SHP77 (cell line): ENCODE measurements around the gene ATP10A.
"Not testable (repeated sequence)": the region's sequence is repeated elsewhere in the genome, so short reads cannot be mapped to it uniquely, and the experiment has no call there.

Experiments used
- DNase-seq, 2 experiments: peaks; one replicate each; lab custom pipeline; 2025; lab: John Stamatoyannopoulos, UW

Gene ATP10A

GRCh38 chr15:25883463-25884259 lies 20.5 kb upstream of the ATP10A start:
- no peak for DNase-seq

GRCh38 chr15:25882466-25882865 lies 19.3 kb upstream of the ATP10A start:
- no peak for DNase-seq

DNA sequence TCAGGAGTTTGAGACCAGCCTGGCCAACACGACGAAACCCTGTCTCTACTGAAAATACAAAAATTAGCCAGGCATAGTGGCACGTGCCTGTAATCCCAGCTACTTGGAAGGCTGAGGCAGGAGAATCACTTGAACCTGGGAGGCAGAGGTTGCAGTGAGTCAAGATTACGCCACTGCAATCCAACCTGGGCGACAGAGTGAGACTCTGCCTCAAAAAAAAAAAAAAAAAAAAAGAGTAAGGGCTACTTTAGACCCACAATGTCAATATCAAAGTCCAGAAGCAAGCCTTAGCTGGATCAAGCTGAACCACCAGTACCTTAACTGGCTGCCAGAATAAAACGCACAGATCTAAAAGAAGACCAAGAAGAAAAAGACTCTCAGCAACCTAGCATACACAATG lies 17.8 kb upstream of the ATP10A start:
- DNase-seq = not testable (repeated sequence)

DNA sequence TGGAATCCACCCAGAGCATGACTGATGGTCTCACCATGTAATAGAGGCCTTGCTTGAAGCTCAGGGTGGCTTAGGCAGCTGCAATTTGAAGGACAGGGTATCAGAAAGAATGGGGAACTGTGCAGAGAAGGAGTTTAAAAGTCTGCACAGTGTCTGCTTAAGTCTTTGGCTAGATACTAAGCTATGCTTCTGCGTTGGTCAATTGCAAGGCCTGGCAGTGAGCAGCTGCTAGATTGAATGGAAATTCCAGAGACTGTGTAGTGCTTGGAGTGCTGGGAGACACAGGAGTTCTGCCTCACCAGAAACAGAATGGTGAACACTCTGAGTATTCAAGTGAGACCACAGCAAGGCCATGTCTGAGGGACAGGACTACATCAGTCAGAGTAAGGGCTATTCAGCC lies 17.3 kb upstream of the ATP10A start:
- no peak for DNase-seq

GRCh38 chr15:25879438-25879837 lies 16.3 kb upstream of the ATP10A start:
- DNase-seq = no peak

- no peak for DNase-seq
Observed at GRCh38 chr15:25877681-25878080, 14.6 kb upstream of the ATP10A start.

GRCh38 chr15:25876231-25877140 lies 13.4 kb upstream of the ATP10A start:
- DNase-seq = no peak

GRCh38 chr15:25875566-25875965 lies 12.4 kb upstream of the ATP10A start:
- no peak for DNase-seq

GRCh38 chr15:25874379-25874778 lies 11.3 kb upstream of the ATP10A start:
- no peak for DNase-seq

GRCh38 chr15:25871403-25871802 lies 8.3 kb upstream of the ATP10A start:
- DNase-seq = no peak

DNA sequence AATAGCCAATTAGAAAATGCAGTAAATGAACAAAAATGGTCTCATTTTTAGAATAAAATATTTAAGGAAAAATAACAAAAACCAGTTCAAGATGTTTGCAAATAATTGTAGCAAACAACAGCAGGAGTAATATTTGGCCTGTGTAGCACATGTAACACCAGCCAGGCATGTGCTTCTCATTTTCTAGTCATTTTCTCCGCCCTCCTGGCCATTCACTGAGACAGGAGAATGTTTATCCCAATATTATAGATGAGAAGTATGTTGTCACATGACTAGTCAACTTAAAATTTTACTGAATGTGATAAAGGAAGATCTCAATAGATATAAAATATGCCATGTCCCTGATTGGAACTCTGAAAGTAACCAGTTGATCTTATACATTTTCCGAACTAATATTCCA lies 7.8 kb upstream of the ATP10A start:
- no peak for DNase-seq

- no peak for DNase-seq
Observed at GRCh38 chr15:25869701-25870100, 6.6 kb upstream of the ATP10A start.

GRCh38 chr15:25866874-25867273 lies 3.7 kb upstream of the ATP10A start:
- DNase-seq = no peak

- no peak for DNase-seq
Observed at GRCh38 chr15:25866251-25866650, 3.1 kb upstream of the ATP10A start.

GRCh38 chr15:25864966-25865365 lies 1.8 kb upstream of the ATP10A start:
- no peak for DNase-seq

DNA sequence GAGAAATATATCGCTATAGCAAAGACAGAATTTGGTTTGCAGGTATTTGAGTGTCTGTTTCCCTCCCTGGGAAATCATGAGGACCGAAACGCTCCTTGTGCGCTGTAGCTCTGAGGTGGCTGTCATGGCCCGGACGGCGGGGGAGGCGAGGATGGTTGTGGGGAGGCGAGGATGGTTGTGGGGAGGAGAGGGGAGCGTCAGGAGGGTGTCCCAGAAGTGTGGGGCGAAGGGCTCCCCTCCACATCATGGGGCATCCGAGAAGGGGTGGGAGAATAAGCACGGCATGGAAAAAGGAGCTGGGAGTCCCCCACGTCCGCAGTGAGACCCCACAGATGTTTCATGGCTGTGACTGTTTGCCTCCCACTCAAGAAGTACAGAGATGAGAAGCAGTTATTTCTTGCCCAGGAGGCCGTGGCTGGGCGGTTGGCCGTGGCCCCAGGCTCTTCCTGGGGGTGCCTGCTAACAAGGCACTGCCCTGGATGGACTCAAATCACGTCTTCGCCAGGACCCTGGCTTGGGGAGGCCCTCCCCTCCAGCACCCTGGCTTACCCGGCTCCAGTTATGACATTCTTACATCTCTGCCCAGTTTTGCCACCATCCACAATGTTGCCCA lies 947 bp upstream of the ATP10A start:
- no peak for DNase-seq

GRCh38 chr15:25862472-25863110 lies 536 bp downstream of the ATP10A start:
- DNase-seq = no peak

DNA sequence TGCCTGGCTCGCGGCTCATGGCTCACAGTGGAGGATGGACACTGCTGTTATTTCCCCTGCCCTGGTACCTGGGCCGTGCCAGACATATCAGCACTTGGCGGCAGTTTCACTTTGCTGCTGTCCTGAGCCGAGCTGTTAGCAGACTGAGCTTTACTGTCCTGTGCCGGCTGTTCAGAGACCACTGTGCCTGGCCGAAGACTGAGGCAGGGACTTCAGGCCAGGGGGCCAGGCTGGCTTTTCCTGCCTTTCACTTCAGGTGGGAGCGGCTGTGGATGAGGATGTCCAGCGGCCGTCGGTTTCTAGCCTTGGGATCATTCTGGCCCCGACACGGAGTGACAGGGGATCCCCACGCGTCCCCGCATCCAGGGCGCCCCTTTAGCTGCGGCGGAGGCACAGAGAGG lies 1.1 kb downstream of the ATP10A start:
- DNase-seq = no peak

GRCh38 chr15:25860885-25861866 lies 2.0 kb downstream of the ATP10A start:
- no peak for DNase-seq

DNA sequence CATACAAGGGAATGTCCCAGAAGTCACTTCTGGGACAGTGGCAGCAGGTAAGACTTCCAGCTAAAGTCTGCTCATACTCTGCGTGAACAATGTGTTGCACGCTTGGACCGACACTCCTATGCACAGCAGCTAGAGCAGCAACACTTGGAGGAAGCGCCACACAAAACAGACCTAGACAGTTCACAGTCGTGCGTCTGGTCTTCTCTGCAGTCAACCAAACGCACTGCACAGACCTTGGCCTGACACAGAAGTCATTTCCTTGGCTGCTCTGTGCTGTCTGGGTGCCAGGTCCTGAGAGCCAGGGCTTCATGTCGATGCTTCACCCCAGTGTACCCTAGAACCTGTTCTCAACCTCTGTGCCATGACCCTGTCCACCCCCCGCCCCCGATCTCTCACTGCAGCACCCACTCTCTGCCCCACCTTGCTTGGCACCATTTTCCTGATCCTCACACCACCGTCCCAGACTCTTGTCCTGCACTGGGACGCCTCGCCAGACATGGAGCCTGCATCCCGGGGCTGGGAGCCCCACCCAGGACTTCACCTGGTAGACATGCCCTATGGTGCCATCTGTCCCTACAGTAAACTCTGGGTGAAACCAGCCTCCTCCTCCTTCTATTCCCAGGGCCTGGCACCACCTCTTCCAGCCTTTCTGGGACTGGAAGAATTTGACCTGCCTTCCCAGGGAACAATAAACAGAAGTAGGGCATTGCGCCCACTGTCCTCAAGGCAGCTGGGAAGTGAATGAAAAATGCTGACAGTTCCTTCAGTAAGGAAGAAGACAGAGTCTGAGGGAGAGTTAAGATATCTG lies 3.1 kb downstream of the ATP10A start:
- no peak for DNase-seq
